ENCODE data around the gene PTGES3L.
"Not testable (repeated sequence)": the region's sequence is repeated elsewhere in the genome, so short reads cannot be mapped to it uniquely, and the experiment has no call there.

PTGES3L gene

DNA sequence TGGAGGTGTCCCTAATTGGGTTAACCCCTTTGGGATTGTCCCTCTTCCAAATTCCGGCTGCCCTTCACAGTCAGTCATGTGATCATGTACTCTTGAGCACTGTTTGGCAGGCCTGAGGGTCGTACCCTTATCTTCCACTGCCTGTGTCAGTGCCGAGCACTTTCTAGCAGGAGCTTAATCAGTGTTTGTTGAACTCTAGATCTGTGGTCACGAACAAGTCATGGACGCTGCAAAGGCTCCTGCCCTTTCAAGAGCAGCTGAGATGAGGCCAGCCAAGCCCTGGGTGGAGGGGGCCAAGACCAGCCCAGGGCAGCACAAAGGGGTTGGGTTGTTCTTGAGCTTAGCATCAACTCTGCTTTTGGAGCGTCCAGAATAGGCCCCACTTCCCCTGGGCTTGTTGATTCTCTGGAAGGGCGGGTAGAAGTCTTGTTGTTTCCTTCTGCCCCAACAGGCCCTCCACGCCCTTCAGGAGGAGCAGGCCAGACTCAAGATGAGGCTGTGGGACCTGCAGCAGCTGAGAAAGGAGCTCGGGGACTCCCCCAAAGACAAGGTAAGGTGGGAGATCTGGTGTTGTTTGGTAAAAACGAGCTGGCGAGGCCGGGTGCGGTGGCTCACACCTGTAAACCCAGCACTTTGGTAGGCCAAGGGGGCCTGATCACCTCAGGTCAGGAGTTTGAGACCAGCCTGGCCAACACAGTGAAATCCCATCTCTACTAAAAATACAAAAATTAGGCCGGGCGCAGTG lies 32.0 kb upstream of the PTGES3L start:
- no peak overlapping the region for H3K4me3 ChIP-seq (ENCODE audit: low read length)
- TF ChIP-seq, protein P1, sequence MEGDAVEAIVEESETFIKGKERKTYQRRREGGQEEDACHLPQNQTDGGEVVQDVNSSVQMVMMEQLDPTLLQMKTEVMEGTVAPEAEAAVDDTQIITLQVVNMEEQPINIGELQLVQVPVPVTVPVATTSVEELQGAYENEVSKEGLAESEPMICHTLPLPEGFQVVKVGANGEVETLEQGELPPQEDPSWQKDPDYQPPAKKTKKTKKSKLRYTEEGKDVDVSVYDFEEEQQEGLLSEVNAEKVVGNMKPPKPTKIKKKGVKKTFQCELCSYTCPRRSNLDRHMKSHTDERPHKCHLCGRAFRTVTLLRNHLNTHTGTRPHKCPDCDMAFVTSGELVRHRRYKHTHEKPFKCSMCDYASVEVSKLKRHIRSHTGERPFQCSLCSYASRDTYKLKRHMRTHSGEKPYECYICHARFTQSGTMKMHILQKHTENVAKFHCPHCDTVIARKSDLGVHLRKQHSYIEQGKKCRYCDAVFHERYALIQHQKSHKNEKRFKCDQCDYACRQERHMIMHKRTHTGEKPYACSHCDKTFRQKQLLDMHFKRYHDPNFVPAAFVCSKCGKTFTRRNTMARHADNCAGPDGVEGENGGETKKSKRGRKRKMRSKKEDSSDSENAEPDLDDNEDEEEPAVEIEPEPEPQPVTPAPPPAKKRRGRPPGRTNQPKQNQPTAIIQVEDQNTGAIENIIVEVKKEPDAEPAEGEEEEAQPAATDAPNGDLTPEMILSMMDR (conservative IDR thresholded peaks at IDR 0.05; ENCODE audit: low read length): no peak
- DNase-seq (ENCODE audit: low read depth): no peak

DNA sequence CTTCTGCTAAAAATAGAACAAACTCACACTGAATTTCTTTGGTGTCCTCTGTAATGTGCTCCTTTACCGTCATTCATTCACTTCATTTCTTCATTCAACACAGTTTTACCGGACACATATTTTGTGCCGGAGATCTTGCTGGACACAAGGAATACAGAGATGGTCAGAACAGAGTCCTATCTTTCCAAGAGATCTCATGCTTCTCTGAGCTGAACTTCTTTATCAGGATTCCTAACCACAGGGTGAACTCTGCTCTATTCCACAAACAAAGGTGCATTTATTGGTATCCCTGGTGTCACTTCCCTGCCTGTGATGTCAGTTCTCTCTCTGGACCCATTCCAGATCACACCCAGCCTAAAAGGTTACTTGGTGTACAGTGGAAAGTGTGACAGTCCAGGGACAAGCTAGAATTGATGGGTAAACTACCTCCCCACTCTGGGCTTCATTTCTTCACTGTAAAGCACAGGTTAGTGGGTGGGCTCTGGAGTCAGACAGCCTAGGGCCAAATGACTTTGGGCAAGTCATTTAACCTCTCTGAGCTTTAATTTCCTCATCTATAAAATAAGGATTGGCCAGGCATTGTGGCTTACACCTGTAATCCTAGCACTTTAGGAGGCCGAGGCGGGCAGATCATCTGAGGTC lies 30.9 kb upstream of the PTGES3L start:
- H3K4me3 ChIP-seq (ENCODE audit: low read length): no peak overlapping the region

DNA sequence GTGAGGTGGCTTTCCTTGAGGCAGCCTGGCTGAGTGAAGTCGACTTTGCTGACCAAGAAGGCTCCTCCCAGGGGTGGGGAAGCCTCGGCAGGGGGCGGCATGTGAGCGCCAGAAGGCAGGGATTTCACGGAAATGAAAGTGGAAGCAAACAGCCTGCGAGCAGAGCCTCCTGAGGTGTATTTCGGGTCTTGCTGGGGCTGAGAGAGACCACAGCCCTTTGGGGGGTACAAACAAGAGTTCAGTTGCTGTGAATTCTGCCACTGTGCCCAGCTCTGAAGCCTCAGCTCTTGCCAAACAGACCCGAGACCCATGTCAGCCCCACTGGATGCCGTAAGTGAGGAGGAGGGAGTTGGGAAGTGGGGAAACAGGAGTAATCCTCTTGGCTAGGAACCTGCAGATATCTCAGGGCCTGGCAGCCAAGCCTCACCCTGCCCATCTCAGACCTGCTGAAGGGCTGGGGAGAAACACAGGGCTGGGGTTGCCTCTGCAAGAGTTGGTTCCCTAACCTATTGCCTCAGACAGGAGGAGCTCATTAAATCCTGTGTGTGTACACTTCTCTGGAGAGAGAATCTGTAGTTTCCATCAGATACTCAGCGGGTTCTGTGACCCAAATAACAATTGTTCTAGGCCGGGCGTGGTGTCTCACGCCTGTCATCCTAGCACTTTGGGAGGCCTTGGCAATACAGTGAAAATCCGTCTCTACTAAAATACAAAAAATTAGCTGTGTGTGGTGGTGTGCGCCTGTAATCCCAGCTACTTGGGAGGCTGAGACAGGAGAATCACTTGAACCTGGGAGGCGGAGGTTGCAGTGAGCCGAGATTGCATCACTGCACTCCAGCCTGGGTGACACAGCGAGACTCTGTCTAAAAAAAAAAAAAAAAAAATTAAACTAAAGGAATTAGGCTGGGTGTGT lies 27.0 kb upstream of the PTGES3L start, which contains the start of gene IFI35:
Gene IFI35 (plus strand): TSS at position 146 of the 913 bp plus-strand sequence. CDS start 164 bp downstream, at position 310.
- peak; percentile 79 for DNase-seq (ENCODE audit: low read depth)
- TF ChIP-seq, protein P1 (conservative IDR thresholded peaks at IDR 0.05; ENCODE audit: low read length): peak; percentile 41

More for the DNA sequence above, 30.9 kb upstream of the PTGES3L start:
- DNase-seq (ENCODE audit: low read depth): no peak
- TF ChIP-seq, protein P1 (conservative IDR thresholded peaks at IDR 0.05; ENCODE audit: low read length): no peak

DNA sequence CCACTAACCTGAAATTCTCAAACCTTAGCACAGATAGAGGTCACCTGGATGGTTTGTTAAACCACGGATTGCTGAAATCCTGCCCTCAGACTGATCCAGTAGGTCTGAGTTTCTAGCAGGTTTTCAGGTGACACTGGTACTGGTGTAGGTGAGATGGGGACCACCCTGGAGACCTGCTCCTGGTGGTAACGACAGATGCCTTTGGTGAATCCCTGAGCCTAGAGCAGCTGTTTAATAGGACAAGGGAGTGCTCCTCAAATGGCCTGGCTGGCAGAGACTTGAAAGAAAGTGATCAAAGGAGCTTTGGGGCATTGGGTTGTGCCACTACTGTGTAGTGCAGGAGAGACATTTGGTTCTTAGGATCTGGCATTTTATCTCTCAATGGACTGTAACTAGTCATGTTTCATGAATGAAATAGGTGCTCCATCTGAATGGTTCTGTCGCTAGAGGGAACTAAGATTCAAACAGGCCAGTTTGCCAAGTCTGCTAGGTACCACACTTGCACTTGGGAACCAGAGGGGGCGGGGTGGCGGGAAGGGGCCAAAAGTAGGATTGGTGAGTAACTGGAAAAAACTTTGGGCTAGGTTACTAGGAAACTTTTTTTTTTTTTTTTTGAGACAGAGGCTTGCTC lies 23.8 kb upstream of the PTGES3L start:
- H3K4me3 ChIP-seq (ENCODE audit: low read length): no peak overlapping the region
- peak; percentile 71 for DNase-seq (ENCODE audit: low read depth)
- TF ChIP-seq, protein P1 (conservative IDR thresholded peaks at IDR 0.05; ENCODE audit: low read length): no peak

More for the DNA sequence above, 27.0 kb upstream of the PTGES3L start, which contains the start of gene IFI35:
- H3K4me3 ChIP-seq (ENCODE audit: low read length): peak within 1 kb of the TSS; percentile 69

DNA sequence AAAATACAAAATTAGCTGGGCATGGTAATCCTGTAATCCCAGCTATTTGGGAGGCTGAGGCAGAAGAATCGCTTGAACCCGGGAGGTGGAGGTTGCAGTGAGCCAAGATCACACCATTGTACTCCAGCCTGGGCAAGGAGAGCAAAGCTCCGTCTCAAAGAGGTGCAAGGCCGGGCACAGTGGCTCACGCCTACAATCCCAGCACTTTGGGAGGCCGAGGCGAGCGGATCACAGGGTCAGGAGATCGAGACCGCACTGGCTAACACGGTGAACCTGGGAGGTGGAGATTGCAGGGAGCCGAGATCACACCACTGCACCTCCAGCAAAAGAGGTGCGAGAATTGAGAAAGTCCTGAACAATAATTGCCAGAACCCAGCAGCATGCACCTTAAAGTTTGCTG lies 21.0 kb upstream of the PTGES3L start:
- not testable (repeated sequence) for H3K4me3 ChIP-seq (ENCODE audit: low read length)

DNA sequence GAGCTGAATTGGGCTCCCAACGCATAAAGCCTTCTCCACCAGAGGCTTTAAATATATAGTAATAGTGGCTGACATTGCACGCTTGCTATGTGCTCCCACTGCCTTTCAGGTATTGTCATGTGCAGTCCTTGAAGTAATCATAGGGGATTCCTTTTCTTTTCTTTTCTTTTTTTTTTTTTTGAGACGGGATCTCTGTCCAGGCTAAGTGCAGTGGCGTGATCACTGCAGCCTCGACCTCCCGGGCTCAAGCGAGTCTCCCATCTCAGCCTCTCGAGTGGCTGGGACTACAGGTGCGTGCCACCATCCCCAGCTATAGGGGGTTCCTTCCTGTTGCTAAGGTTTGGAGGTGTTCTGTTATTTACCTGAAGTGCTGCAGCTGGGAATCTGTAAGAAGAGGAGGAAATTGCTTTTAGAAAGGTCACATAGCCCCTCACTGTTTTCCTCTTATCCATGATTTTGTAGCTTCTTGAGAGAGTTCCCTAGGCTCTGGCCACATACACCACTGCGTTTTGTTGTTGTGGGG lies 19.2 kb upstream of the PTGES3L start:
- peak overlapping the region; percentile 77 for H3K4me3 ChIP-seq (ENCODE audit: low read length)
- DNase-seq (ENCODE audit: low read depth): no peak
- TF ChIP-seq, protein P1 (conservative IDR thresholded peaks at IDR 0.05; ENCODE audit: low read length): no peak

More for the DNA sequence above, 21.0 kb upstream of the PTGES3L start:
- DNase-seq (ENCODE audit: low read depth): not testable (repeated sequence)

Data from AG10803 (cell line).